ENCODE data around the gene TBX6.

DNA sequence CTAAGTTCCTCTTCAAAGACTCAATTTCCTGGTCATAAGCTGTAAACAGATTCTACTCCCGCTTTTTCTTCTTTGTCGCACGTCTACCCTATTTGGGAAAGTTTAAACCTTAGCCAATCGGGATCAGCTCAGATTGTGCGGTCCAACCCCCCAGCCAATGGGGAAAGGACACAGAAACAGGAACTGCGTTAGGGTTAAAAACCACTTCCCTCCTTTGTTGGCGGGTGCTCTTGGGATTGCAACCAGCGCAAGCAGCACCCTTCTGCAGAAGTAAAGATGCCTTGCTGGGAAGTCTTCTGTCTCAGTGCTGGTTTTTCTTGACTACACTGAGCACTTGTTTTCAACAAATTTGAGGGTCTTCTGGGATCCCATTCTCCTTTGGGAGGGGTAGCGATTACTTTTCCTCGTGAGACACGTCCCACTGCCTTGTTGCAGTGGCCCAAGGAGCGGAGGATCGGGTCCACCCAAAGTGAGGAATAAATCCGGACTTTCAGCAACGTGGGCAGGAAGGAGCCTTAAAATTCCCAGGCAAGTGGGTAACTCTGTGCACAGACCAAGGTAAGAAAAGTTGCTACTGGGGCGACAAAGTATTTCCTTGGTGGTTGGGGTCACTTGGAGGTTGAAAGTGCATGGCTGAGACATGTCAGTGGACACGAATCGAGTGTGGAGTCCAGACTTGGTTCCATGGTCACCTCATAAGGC is 5.3 kb upstream of the TBX6 start:
- TF ChIP-seq OSR1 (CRISPR knock-in tag; IDR thresholded peaks at IDR 0.05) = no peak
- TF ChIP-seq ZNF8 (CRISPR knock-in tag; IDR thresholded peaks at IDR 0.05) = no peak
